DMS153 (cell line): Measurements from ENCODE around the gene ST6GALNAC2.

Experiments
- DNase-seq: peaks from one replicate; lab custom pipeline; 2025; lab: John Stamatoyannopoulos, UW

The ST6GALNAC2 gene

GRCh38 chr17:76556765-76557367 is 28.8 kb downstream of the ST6GALNAC2 start:
- DNase-seq, result no peak

- DNase-seq, result no peak
These were observed 31.5 kb downstream of the ST6GALNAC2 start for GRCh38 chr17:76554131-76554530.

- DNase-seq, result no peak
These were observed 32.3 kb downstream of the ST6GALNAC2 start for GRCh38 chr17:76553178-76553908.

GRCh38 chr17:76551685-76552084 is 34.0 kb downstream of the ST6GALNAC2 start:
- peak; percentile 14 for DNase-seq

GRCh38 chr17:76550712-76551615 is 34.7 kb downstream of the ST6GALNAC2 start:
- peak; percentile 17 for DNase-seq

- no peak for DNase-seq
These were observed 36.1 kb downstream of the ST6GALNAC2 start for GRCh38 chr17:76549539-76549938.

GRCh38 chr17:76549215-76549518 is 36.5 kb downstream of the ST6GALNAC2 start:
- DNase-seq, result no peak

GRCh38 chr17:76548378-76549214 is 37.1 kb downstream of the ST6GALNAC2 start:
- DNase-seq, result no peak

GRCh38 chr17:76547642-76548202 is 37.9 kb downstream of the ST6GALNAC2 start:
- DNase-seq, result no peak

- peak; percentile 32 for DNase-seq
These were observed 38.4 kb downstream of the ST6GALNAC2 start for GRCh38 chr17:76547183-76547641.

- no peak for DNase-seq
These were observed 39.0 kb downstream of the ST6GALNAC2 start for GRCh38 chr17:76546556-76547182.

GRCh38 chr17:76545918-76546555 is 39.6 kb downstream of the ST6GALNAC2 start:
- no peak for DNase-seq

- DNase-seq, result no peak
These were observed 40.9 kb downstream of the ST6GALNAC2 start for GRCh38 chr17:76544546-76545365.

- DNase-seq, result no peak
These were observed 41.7 kb downstream of the ST6GALNAC2 start for GRCh38 chr17:76543826-76544545.

GRCh38 chr17:76543482-76543825 is 42.2 kb downstream of the ST6GALNAC2 start:
- DNase-seq, result no peak

- no peak for DNase-seq
These were observed 42.7 kb downstream of the ST6GALNAC2 start for GRCh38 chr17:76542984-76543383.

- no peak for DNase-seq
These were observed 43.1 kb downstream of the ST6GALNAC2 start for GRCh38 chr17:76542566-76542971.

GRCh38 chr17:76541739-76542454 is 43.8 kb downstream of the ST6GALNAC2 start:
- no peak for DNase-seq
